ENCODE data around the gene CYP46A1.

GRCh38 chr14:99677231-99678140 lies 6.6 kb upstream of the CYP46A1 start:
- TF ChIP-seq, protein P1, sequence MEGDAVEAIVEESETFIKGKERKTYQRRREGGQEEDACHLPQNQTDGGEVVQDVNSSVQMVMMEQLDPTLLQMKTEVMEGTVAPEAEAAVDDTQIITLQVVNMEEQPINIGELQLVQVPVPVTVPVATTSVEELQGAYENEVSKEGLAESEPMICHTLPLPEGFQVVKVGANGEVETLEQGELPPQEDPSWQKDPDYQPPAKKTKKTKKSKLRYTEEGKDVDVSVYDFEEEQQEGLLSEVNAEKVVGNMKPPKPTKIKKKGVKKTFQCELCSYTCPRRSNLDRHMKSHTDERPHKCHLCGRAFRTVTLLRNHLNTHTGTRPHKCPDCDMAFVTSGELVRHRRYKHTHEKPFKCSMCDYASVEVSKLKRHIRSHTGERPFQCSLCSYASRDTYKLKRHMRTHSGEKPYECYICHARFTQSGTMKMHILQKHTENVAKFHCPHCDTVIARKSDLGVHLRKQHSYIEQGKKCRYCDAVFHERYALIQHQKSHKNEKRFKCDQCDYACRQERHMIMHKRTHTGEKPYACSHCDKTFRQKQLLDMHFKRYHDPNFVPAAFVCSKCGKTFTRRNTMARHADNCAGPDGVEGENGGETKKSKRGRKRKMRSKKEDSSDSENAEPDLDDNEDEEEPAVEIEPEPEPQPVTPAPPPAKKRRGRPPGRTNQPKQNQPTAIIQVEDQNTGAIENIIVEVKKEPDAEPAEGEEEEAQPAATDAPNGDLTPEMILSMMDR (IDR thresholded peaks at IDR 0.05) = no peak
- TF ChIP-seq POLR2A (IDR thresholded peaks at IDR 0.05) = no peak
